GM12892 (cell line): ENCODE data around the gene CYRIA.

Source experiments
- DNase-seq: peaks from one replicate; pipeline ENCODE4 v3.0.0; 2011; ENCODE audit not compliant: insufficient read length
- FAIRE-seq: peaks from 2 replicates; lab custom pipeline; 2011; peaks lifted over from hg19 to GRCh38; lab: Jason Lieb, UNC
- POLR2A ChIP-seq: IDR thresholded peaks from 2 replicates; pipeline ENCODE4 v1.6.1; 2011; ENCODE audit warnings: low read depth, low read length, control low read depth
- POLR2AphosphoS5 ChIP-seq: IDR thresholded peaks from 2 replicates; pipeline ENCODE4 v1.6.1; 2011; ENCODE audit warnings: low read depth, low read length, control low read depth
- TAF1 ChIP-seq: IDR thresholded peaks from 2 replicates; pipeline ENCODE4 v1.6.1; 2011; ENCODE audit warnings: low read depth, mild to moderate bottlenecking, control low read depth, low read length, borderline replicate concordance

Gene CYRIA

GRCh38 chr2:16684676-16685339, 19.2 kb upstream of the CYRIA start:
- FAIRE-seq (no peak), DNase-seq (no peak)
- TF ChIP-seq TAF1 (no peak), POLR2AphosphoS5 (no peak), POLR2A (no peak)

GRCh38 chr2:16683576-16683975, 17.9 kb upstream of the CYRIA start:
- TF ChIP-seq TAF1 (no peak), POLR2AphosphoS5 (no peak), POLR2A (no peak)
- FAIRE-seq, result no peak

GRCh38 chr2:16682431-16683118, 16.9 kb upstream of the CYRIA start:
- DNase-seq (no peak), FAIRE-seq (no peak)
- TF ChIP-seq TAF1 (no peak), POLR2A (no peak)

More at GRCh38 chr2:16683576-16683975, 17.9 kb upstream of the CYRIA start:
- no peak for DNase-seq

- no peak for FAIRE-seq
Measured at GRCh38 chr2:16680781-16681180, 15.1 kb upstream of the CYRIA start.

GRCh38 chr2:16680304-16680703, 14.7 kb upstream of the CYRIA start:
- no peak for DNase-seq
- FAIRE-seq, result no peak
- TF ChIP-seq POLR2A (no peak), TAF1 (no peak), POLR2AphosphoS5 (no peak)

More at GRCh38 chr2:16680781-16681180, 15.1 kb upstream of the CYRIA start:
- no peak for DNase-seq
- TF ChIP-seq TAF1, result no peak
- no peak for TF ChIP-seq POLR2AphosphoS5
- TF ChIP-seq POLR2A, result no peak

GRCh38 chr2:16678964-16679363, 13.3 kb upstream of the CYRIA start:
- FAIRE-seq (no peak), DNase-seq (no peak)
- TF ChIP-seq POLR2AphosphoS5 (no peak), POLR2A (no peak), TAF1 (no peak)

- FAIRE-seq, result no peak
- TF ChIP-seq POLR2A (no peak), TAF1 (no peak), POLR2AphosphoS5 (no peak)
- DNase-seq, result no peak
Measured at GRCh38 chr2:16677875-16678274, 12.2 kb upstream of the CYRIA start.

GRCh38 chr2:16675781-16676180, 10.1 kb upstream of the CYRIA start:
- DNase-seq, result no peak
- no peak for FAIRE-seq
- TF ChIP-seq TAF1 (no peak), POLR2A (no peak), POLR2AphosphoS5 (no peak)

- TF ChIP-seq POLR2AphosphoS5, result no peak
- TF ChIP-seq TAF1, result no peak
- FAIRE-seq (no peak), DNase-seq (no peak)
Measured at GRCh38 chr2:16674154-16674553, 8.5 kb upstream of the CYRIA start.

- TF ChIP-seq POLR2A (no peak), POLR2AphosphoS5 (no peak), TAF1 (no peak)
- DNase-seq (no peak), FAIRE-seq (no peak)
Measured at GRCh38 chr2:16671760-16672159, 6.1 kb upstream of the CYRIA start.

GRCh38 chr2:16669388-16669787, 3.8 kb upstream of the CYRIA start:
- DNase-seq (no peak), FAIRE-seq (no peak)

GRCh38 chr2:16666449-16666801, 791 bp upstream of the CYRIA start:
- no peak for FAIRE-seq
- no peak for DNase-seq
- TF ChIP-seq POLR2AphosphoS5 (no peak), TAF1 (no peak), POLR2A (no peak)

More at GRCh38 chr2:16669388-16669787, 3.8 kb upstream of the CYRIA start:
- TF ChIP-seq POLR2A, result no peak
- no peak for TF ChIP-seq TAF1
